GM18907 (cell line): ENCODE measurements around the gene CCDC88B.

Experiments
- ATAC-seq: cut with Tn5 transposase; IDR thresholded peaks from one replicate; pipeline ENCODE4 v1.9.1; 2021; ENCODE audit warnings: mild to moderate bottlenecking, moderate library complexity; ENCODE audit not compliant: unreplicated experiment

CCDC88B gene

GRCh38 chr11:64341851-64342791 is 2.1 kb downstream of the CCDC88B start:
- peak; percentile 34 for ATAC-seq

GRCh38 chr11:64342869-64343745 is 3.1 kb downstream of the CCDC88B start:
- no peak for ATAC-seq

GRCh38 chr11:64343767-64344559 is 4.0 kb downstream of the CCDC88B start:
- no peak for ATAC-seq

GRCh38 chr11:64344787-64345186 is 4.8 kb downstream of the CCDC88B start:
- no peak for ATAC-seq

GRCh38 chr11:64347193-64347867 is 7.3 kb downstream of the CCDC88B start:
- no peak for ATAC-seq

- ATAC-seq: no peak
Observed at GRCh38 chr11:64348383-64349024, 8.5 kb downstream of the CCDC88B start.

GRCh38 chr11:64349025-64349387 is 9.0 kb downstream of the CCDC88B start:
- ATAC-seq: no peak

GRCh38 chr11:64349404-64349803 is 9.4 kb downstream of the CCDC88B start:
- no peak for ATAC-seq

- ATAC-seq: no peak
Observed at GRCh38 chr11:64351136-64351631, 11.2 kb downstream of the CCDC88B start.

GRCh38 chr11:64352099-64352994 is 12.3 kb downstream of the CCDC88B start:
- ATAC-seq: no peak

- no peak for ATAC-seq
Observed at GRCh38 chr11:64352995-64353714, 13.2 kb downstream of the CCDC88B start.

GRCh38 chr11:64353715-64354506 is 13.9 kb downstream of the CCDC88B start:
- no peak for ATAC-seq

GRCh38 chr11:64355078-64355940 is 15.3 kb downstream of the CCDC88B start:
- no peak for ATAC-seq

GRCh38 chr11:64356498-64357411 is 16.8 kb downstream of the CCDC88B start:
- ATAC-seq: no peak

- no peak for ATAC-seq
Observed at GRCh38 chr11:64357446-64357845, 17.4 kb downstream of the CCDC88B start.
